K562 (cell line): ENCODE measurements around the gene TMEM39B. TPM values are rescaled to one million over a fixed set of nuclear protein-coding genes. Genes with fewer than 3 reads are reported as not detected.

Experiments used
- ARID4B ChIP-seq: sonication (generic); formaldehyde crosslinking; IDR thresholded peaks from 2 replicates; pipeline ENCODE4 v1.8.0; 2022; ENCODE audit warnings: mild to moderate bottlenecking, missing genetic modification reagents
- CHD7 ChIP-seq: fragments of 200-600 bp; sonication (generic); IDR thresholded peaks from one replicate; pipeline ENCODE4 v1.6.1; 2012; ENCODE audit warnings: mild to moderate bottlenecking, low read depth, low read length, inconsistent platforms
- EP300 ChIP-seq: IDR thresholded peaks from 2 replicates; pipeline ENCODE4 v1.6.1; 2012; ENCODE audit warnings: low read length, improper control_type of control experiment
- IFI16 ChIP-seq: fragments of 250-450 bp; sonication (Bioruptor Pico); IDR thresholded peaks from 2 replicates; pipeline ENCODE4 v2.1.2; 2022; ENCODE audit warnings: mild to moderate bottlenecking, inconsistent platforms
- SMARCA5 ChIP-seq: fragments of 450-650 bp; IDR thresholded peaks from 2 replicates; pipeline ENCODE4 v1.6.1; 2016
- SP1 ChIP-seq: sonication (generic); formaldehyde crosslinking; IDR thresholded peaks from 2 replicates; pipeline ENCODE4 v1.8.1; 2022; ENCODE audit warnings: mild to moderate bottlenecking, missing genetic modification reagents
- SREBF1 ChIP-seq: fragments of 150-350 bp; IDR thresholded peaks from 2 replicates; pipeline ENCODE4 v1.6.1; 2014; ENCODE audit warnings: antibody characterized with exemption, low read depth, low read length, borderline replicate concordance
- STAT5A ChIP-seq: IDR thresholded peaks from 2 replicates; pipeline ENCODE4 v1.6.1; 2012; ENCODE audit warnings: low read length, inconsistent platforms, borderline replicate concordance
- YBX1 ChIP-seq: fragments of 450-650 bp; IDR thresholded peaks from 2 replicates; pipeline ENCODE4 v1.7.1; 2016; ENCODE audit warnings: mild to moderate bottlenecking
- ZNF740 ChIP-seq, 3 experiments: fragments of 200-800 bp in 1 of 3; sonication (Bioruptor generic) in 1 of 3; sonication (generic) in 1 of 3; formaldehyde crosslinking in 1 of 3; IDR thresholded peaks; 2 replicates each; pipeline versions ENCODE4 v1.6.1 to v1.8.0; 2016 to 2022; ENCODE audit warnings: mild to moderate bottlenecking in 2 of 3, missing compliant biosample characterization in 2 of 3, missing genetic modification characterization in 2 of 3, missing genetic modification reagents in 1 of 3
- polyA plus RNA-seq, 8 experiments: library from polyadenylated mRNA; depleted of rRNA in 4 of 8; stranded (reverse) in 5 of 8; unstranded in 3 of 8; fragments of >200 nt; fragmentation: Nextera tagmentation in 2 of 8; fragmentation: Illumina TruSeq in 1 of 8; extraction: Ambion mirVana in 2 of 8; extraction: Trizol in 1 of 8; gene quantifications; 2 replicates each; pipeline versions ENCODE4 v1.2.1 to v1.2.3, GENCODE V29; 2011 to 2014; ENCODE audit warnings: inconsistent platforms in 1 of 8, missing spikeins in 1 of 8
- total RNA-seq, 7 experiments: library from RNA; depleted of rRNA in 6 of 7; stranded (reverse); fragments of >200 nt in 6 of 7; fragmentation: Illumina TruSeq in 2 of 7; extraction: Trizol in 2 of 7; gene quantifications; 2 replicates each; pipeline versions ENCODE4 v1.2.1 to v1.2.3, GENCODE V29; 2011 to 2021; ENCODE audit warnings: low replicate concordance in 1 of 7

The TMEM39B gene
- total and polyA plus RNA-seq, 9 of the 15 experiments (the other 6 are each of a cell fraction or from before 2014, with no cell fraction given): 0.92 to 28.5 (median 9.7) TPM

DNA sequence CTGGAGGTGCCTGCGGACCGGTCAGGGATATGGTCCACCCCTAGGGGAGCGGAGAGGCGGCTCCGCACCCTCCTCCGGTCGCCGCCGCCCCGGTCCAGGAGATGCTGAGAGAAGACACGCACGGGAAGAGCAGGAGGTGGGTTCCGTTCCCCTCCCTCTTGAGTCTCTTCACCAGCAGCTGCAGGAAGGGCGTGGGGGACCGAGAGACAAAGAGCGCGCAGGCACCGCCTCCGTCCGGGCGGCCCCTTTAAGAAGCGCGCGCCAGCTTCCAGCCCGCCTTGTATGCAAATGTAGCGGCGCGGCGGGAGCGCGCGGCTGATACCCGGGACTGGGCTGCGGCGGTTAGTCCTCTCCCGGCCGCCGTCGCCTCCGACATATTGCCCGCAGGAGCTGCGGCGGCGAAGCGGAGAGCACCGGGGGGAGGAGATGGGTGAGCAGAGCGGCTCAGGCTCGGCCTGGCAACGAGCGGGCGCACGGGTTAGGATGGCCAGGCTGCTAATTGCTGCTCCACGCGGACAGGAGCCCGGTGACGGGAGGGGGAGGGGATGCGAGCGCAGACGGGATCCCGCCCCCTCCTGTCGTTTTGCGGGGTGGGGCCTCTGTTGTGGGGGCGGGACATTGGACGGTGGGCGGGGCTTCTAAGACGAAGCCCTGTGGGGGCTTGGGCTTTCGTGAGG is at the start of gene TMEM39B (continued):
- TF ChIP-seq ZNF740 (CRISPR knock-in tag; IDR thresholded peaks at IDR 0.05) (no peak; the same call in 1 of the 2 replicates), ZNF740 (tag; IDR thresholded peaks at IDR 0.05) (no peak), EP300 (no peak; the same call in 1 of the 2 replicates), SP1 (CRISPR knock-in tag) (peak; percentile 97), STAT5A (no peak), YBX1 (no peak), IFI16 (CRISPR knock-in tag) (no peak), SMARCA5 (no peak), CHD7 (peak; percentile 24), ARID4B (peak; percentile 97), SREBF1 (no peak)
